GM12873 (cell line): ENCODE results near the gene C10orf90.

ENCODE experiments used
- TF ChIP-seq, protein P1 (sequence below): IDR thresholded peaks from 2 replicates; pipeline ENCODE4 v1.5.1; 2012; ENCODE audit warnings: low read depth, mild to moderate bottlenecking, moderate library complexity, low read length, control low read depth; ENCODE audit not compliant: insufficient read depth; ENCODE audit errors: missing control alignments

The C10orf90 gene

GRCh38 chr10:126576336-126576735, 94.2 kb downstream of the C10orf90 start:
- TF ChIP-seq, protein P1, sequence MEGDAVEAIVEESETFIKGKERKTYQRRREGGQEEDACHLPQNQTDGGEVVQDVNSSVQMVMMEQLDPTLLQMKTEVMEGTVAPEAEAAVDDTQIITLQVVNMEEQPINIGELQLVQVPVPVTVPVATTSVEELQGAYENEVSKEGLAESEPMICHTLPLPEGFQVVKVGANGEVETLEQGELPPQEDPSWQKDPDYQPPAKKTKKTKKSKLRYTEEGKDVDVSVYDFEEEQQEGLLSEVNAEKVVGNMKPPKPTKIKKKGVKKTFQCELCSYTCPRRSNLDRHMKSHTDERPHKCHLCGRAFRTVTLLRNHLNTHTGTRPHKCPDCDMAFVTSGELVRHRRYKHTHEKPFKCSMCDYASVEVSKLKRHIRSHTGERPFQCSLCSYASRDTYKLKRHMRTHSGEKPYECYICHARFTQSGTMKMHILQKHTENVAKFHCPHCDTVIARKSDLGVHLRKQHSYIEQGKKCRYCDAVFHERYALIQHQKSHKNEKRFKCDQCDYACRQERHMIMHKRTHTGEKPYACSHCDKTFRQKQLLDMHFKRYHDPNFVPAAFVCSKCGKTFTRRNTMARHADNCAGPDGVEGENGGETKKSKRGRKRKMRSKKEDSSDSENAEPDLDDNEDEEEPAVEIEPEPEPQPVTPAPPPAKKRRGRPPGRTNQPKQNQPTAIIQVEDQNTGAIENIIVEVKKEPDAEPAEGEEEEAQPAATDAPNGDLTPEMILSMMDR, result no peak

DNA sequence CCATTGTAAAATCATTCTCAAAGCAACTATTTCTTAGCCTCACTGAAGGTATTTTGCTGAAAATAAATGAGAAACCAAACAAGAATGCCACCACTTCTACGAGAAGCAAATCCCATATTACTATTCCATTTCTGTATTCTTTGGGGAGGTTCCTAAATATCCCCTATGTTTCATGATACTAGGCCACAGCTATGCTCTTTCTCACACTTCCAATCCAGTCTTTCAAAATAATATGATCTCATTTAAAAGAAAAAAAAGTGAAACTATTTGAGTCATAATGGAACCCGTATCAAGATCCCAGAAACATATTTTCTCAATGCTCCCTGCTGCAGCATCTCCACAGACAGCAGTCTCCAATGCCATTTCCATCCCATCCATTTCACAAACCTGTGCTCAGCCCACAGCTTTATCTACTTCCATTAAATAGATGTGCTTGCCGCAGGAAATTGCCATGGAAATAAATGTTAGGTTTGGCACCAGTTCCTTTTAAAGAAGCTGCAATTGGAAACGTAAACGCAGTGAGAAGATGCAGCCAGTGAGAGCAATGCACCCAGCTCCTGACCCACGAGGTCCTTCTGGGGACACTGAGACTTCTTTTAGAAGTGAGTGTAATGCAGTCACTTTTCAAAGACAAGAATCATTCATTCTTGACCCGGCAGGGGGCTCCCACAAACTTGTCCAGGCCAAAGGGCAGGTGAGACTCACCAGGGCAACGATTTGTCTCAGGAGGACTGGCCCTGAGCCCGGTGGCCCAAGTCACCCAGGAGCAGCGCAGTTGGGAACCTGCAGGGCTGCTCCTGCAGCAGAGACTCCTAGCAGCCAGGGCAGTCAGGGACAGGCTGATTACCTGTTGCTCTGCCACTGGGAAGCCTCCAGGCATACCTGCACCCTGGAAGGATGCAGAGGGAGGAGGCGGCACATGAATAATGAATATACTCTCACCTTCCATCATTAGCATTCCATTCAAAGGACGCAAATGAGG, 99.6 kb downstream of the C10orf90 start:
- TF ChIP-seq, protein P1, result no peak

- TF ChIP-seq, protein P1, result no peak
Measured at GRCh38 chr10:126570245-126570570, 100.3 kb downstream of the C10orf90 start.

- TF ChIP-seq, protein P1, result no peak
Measured at GRCh38 chr10:126569513-126570244, 100.8 kb downstream of the C10orf90 start.

GRCh38 chr10:126568809-126569385, 101.6 kb downstream of the C10orf90 start:
- TF ChIP-seq, protein P1, result no peak

- TF ChIP-seq, protein P1, result no peak
Measured at GRCh38 chr10:126565871-126566270, 104.6 kb downstream of the C10orf90 start.

DNA sequence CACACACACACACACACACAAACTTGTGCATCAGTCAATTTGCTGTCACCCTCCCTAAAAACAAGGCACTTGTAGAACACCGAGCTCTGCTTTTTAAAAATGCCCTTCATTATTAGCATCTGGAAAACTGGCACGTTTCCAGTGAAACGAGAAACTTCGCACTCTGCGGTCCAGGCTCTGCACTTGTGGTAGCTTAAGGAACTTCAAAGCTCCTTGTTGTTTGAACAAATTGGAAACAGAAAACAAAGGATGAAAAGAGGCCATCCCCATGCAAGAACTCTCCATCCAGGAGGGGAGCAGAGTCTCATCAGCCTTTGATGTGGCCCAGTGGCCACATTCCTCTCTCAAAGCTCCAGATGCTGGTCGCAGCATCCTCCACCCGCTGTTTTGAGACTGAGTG, 105.1 kb downstream of the C10orf90 start:
- TF ChIP-seq, protein P1, result no peak
